ENCODE measurements around the gene PPP2R2B.
"Not testable (repeated sequence)": the region's sequence is repeated elsewhere in the genome, so short reads cannot be mapped to it uniquely, and the experiment has no call there.

PPP2R2B gene

DNA sequence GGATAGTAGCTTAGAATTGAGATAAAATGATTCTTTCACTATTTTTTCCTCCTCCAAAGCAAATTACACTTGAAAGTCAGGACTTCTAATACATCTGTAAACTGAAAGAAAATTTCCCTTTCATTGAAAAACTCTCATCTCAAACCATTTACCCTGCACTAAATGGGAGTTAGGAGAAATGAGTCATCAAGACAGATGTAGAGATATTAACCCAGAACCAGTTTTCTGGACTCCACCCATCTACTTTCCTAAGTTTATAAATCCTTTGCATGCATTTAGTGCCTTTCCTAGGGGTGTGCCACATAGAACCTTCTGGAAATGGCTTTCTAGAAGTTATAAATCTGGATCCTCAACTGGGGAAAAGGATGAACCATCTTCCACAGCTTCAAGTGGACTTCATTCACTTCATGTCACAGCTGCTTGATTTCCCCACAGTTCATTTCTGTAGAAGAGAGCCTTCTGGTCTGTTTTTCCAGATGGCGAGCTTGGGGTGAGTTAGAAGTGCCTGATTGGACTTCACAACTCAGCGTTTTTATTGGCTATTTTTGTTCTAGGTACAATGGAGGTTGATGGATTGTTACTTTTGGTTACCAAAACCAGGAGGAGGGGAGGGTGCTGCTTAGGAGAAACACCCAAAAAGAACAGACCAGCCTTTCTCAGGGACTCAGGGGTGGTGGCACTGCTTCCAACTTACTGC, 290.1 kb downstream of the PPP2R2B start:
- no peak for DNase-seq

DNA sequence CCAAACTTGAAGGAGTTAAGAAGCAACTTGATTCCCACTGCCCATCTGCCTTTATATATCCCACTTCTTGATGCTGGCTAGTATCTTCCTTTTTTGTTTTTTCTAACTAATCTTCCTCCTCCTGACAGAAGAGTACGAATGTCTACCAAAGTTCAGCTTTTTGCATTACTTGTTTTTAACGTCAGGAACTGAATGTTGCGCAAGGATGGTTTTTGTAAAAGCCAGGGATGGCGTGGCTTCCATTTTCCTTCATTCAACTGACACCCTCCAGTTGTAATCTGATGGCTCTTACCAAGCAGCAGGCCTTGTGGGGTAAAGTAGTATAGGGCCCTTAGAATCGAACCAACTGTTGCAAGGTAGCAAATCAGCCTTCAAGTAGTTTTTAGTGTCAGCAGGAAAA, 291.8 kb downstream of the PPP2R2B start:
- no peak for DNase-seq

DNA sequence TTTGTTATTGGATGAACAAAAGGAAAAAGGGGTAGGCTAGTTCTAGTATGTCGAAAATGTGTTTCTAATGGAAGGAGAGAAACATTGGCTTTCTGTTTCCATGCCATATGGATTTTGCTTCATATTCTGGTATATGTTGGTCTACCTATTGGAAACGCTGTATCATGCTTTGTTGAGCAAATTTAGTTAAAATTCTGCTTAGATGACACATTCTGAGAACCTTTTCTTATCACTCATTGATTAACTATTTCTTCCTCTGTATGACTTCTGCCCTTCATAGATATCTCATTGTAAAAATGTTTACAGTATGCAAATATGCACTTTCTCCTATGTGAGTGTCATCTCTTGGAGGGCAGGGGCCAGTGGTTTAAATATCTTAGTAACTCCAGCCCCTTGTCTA, 293.8 kb downstream of the PPP2R2B start:
- no peak for DNase-seq

DNA sequence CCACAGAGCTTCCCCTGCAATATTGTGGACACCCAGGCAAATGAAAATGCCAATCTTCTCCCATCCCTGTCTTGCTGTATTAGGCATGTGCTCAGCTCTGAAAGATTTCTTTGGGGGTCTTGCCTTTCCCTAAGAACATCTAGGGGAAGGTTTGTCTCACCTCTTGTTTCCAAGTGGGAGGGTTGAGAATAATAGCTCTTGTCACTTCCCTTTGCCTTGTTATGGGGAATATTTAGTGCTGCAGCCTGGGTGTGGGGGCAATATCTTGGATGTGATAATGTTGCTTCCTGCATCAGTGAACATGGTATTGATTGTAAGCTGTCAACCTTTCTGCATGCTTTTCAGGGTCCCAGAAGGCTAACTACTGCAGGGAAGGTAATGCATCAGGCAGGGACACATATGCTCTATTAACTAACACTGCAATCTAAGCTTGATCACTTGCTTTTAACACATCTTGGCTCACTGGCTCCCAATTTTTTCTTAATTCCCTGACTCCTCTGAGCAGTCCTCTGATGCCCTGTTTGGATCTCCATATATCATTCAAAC, 296.4 kb downstream of the PPP2R2B start:
- DNase-seq: no peak

DNA sequence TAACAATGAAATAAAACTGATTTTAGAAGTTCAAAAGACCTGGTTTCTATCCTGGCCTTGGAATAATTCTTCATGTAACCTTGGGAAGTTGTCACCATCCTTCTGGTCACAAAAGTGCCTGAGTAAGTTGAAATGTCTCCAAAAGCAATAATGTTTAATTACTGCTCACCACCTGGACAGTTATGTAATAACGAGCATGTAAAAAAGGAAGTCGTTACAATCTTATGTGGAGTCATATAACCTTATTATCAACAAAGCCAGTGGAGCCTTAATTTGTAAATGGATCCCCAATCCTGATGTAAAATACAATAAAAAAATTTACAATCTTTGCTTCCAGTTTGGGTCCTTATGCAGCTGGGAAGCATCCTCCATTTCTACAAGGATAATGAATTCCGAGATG, 298.3 kb downstream of the PPP2R2B start:
- DNase-seq: no peak

DNA sequence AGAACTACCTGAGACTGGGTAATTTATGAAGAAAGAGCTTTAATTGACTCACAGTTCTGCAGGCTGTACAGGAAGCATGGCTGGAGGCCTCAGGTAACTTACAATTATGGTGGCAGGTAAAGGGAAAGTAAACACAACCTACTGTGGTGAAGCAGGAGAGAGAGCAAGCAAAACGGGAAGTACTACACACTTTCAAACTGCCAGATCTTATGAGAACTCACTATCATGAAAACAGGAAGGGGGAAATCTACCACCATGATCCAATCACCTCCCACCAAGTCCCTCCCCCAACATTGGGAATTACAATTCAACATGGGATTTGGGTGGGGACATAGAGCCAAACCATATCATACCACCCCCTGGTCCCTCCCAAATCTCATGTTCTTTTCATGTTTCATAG, 303.8 kb downstream of the PPP2R2B start:
- no peak for DNase-seq

DNA sequence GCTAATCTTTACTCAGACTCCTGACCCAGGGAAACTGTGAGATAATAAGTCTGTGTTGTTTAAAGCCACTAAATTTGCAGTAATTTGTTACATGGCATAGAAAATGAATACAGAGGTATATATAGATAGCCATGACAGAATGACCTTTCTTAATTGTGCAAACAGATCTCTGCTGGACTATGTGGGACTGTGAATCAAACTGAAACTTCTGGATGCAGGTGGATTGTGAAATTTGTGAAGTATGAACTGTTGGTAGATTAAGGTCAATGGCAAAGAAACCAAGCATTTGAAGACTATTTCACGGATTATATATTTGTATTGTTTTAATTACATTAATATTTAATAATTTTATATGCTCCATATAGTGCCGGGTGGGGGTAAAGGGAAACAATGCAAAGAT, 310.4 kb downstream of the PPP2R2B start:
- no peak for DNase-seq

DNA sequence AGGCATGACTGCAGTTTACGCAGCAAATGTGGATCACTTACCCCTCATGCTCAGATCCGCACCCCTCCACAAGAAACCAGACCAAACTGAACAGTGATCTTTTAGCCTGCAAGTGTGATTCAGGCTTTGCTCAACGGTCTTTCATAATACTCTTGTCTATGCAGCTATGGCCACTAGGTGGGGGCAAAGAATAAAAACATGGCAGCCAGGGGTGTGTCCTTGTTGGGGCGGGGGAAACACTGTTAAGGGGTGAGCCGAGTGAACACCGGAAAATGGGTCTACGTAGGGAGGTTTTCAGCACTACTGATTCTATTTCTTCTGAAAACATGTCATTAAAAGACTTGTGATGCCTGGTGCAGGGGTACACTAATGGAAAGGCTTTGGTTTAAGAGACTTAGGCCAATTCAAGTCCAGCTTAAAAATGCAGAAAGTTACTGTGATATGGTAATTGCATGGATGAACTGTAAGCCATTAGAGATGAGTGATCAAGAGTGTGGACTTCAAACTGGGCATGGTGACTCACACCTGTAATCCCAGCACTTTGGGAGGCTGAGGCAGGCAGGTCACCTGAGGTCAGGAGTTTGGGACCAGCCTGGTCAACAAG, 312.7 kb downstream of the PPP2R2B start:
- peak; percentile 67 for DNase-seq

DNA sequence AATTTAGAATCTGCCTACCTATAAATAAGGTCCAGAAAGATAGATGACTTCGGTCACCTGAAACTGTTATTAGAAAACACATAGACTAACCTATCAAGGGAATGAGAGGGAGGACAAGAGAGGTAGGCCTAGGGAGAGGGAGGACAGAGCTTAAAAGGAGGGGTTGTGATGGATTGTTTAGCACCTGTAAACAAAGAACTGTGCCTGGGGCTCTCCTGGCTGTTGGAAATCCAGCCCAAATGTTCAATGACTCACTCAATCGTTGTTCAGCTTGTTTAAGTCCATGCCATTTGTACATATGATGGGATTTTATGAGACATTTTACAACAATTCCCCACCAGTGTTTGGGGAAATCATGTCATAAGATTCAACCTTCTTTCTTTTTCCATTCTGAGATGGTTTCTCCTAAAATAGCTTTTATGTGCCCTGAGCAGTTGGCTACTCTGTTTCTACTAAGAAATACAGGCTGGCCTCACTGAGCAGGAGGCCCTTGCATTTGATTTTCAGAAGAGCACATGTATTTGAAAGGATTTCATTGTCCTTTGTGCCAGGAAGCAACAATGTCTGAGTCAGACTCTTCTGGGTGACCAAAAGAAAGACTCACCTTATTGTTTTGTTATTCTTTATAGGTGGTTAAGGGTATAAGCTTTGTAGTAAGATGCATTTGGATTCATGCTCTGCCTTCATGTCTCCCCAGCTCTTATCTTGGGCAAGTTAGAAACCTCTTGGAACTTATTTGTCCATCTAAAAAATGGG, 314.4 kb downstream of the PPP2R2B start:
- no peak for DNase-seq

DNA sequence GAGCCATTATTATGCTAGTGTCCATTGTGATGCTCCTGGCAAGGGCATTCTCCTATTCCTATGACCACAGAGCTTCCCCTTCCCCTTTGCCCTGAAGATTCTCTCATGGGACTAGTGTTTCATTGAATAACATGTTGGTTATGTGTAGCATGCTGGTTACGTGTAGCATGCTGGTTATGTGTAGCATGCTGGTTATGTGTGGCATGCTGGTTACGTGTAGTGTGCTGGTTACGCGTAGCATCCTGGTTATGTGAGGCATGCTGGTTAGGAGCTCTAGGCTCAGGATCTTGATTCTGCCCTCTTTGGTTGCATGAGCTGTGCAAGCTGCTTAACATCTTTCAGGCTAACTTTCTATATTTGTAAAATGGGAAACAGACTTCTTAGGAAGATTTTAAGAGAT, 316.1 kb downstream of the PPP2R2B start:
- DNase-seq: no peak

DNA sequence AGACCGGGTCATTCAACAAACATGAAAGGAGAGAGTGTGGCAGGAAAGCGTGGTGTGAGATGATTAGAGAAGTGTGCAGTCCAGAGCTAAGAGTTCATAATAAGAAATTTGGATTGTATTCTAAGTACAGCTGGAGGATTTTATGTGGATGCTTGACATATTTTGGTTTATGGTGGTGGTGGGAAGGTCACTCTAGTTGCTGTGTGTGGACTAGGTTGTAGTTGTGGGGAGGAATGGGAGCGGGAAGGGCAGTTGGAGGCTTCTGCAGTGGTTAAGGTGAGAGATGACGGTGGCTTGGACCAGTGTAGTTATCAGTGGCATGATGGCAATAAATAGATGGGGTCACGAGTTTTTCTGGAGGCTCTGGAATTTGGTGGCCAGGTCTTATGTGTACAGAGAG, 316.8 kb downstream of the PPP2R2B start:
- DNase-seq: no peak

DNA sequence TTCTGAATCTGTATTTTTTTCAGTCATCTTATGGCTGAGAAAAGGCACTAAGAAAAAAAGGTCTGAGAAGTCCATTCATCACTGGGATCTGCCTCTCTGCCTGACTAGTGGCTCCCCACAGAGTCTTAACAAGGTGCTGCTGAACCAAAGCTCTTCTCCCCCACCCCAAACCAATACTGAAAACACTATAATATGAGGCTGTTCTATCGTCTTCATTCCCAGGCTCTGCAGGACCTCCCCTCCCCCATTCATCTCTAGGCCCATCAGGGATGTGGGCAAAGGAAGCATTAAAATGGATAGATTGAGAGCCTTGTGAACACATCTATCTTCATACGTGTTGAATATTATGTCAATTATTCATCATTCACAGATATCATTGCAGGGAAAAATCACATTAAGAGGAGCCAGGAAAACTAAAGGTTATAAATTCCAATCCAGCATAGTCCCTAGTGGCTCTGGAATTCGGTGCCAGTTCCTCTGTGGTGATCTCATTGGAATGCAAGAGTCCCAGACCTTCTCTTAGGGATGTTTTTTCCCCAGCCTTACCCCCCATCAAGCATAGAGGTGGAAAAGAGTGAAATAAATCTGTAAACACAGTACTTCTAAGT, 318.2 kb downstream of the PPP2R2B start:
- DNase-seq: no peak

DNA sequence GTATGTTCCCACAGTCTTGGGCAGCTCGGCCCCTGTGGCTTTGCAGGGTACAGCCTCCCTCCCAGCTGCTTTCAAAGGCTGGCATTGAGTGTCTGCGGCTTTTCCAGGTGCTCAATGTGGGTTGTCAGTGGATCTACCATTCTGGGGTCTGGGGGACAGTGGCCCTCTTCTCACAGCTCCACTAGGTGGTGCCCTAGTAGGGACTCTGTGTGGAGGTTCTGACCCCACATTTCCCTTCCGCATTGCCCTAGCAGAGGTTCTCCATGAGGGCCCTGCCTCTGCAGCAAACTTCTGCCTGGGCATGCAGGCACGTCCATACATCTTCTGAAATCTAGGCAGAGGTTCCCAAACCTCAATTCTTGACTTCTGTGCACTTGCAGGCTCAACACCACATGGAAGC, 321.7 kb downstream of the PPP2R2B start:
- DNase-seq: not testable (repeated sequence)

DNA sequence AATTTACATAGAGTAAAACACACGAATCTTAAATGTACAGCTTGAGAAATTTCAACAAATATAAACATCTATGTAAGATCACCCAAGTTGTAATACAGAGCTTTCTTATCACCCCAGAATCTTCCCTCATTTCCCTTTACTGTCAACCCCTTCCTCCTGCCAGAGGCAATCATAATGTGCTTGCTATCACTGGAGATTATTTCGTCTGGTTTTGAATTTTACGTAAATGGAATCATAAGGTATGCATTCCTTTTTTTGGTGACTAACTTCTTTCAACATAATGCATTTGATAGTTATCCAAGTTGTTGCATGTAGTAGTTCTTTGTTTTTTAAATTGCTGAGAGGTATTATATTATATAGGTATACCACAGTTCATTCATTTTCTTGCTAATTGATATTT, 325.1 kb downstream of the PPP2R2B start:
- DNase-seq: no peak

DNA sequence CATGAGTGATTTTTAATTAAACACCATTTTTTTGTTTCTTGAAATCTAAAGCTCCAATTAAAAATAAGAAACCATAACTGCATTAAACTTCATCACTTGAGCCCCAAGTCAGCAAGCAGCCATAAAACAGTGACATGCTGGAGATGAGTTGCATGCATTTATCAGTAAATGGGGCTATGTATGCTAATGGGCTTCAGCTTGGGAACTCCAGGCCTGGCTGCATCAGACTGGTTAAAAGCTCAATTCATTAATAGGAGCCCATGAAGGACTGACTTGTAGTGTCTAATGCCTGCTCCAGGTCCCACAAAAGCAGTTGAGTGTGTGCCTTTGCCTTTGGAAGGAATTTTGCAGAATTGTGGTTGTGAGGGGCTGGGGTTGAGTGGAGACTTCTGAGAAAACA, 328.9 kb downstream of the PPP2R2B start:
- no peak for DNase-seq

DNA sequence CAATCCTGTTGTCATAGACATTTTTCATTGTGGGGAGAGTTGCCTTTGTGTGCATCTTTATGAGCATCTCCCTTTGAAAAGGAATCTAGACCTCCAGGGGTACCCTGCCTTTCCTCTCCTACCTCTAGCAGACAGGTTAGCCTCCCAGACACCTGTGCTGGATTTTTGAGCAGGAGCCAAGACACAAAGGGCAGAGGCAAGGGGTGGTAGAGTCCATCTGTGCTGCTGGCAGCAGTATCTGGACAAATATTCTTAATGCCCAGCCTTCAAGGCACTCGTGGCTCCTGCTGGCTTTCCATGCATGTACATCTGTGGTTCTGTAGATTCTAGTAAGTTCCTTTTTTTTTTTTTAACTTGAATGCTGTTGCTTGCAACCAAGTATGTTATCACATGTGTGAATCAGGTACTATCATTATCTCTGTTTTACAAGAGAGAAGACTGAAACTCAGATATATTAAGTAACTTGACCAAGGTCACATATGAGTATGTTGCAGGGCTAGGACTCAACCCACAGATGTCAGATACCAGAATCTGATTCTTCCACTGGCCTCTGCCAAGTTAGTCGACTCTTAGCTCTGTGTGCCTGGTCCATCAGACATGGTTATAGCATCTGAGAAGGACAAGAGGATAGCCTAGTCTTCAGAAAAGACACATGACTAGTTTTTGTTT, 329.6 kb downstream of the PPP2R2B start:
- DNase-seq: no peak

DNA sequence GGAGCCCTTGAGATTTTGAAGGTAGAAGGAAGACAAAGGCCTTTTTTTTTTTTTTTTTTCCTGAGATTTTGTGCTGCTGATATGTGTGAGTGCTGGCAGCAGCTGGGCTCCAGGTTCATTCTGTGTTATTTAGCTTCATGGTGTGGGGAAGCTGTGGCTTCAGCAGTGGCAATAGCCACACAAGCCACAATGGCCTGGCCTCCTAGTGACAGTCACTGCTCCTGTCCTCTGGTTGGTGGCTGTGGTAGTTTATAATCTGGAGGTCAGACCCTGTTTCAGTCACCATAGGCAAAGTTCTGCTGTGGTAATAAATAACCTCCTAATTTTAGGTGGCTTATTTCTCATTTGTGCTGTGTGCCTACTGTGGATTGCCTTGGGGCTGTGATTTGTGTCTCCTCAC, 334.3 kb downstream of the PPP2R2B start:
- DNase-seq: no peak

DNA sequence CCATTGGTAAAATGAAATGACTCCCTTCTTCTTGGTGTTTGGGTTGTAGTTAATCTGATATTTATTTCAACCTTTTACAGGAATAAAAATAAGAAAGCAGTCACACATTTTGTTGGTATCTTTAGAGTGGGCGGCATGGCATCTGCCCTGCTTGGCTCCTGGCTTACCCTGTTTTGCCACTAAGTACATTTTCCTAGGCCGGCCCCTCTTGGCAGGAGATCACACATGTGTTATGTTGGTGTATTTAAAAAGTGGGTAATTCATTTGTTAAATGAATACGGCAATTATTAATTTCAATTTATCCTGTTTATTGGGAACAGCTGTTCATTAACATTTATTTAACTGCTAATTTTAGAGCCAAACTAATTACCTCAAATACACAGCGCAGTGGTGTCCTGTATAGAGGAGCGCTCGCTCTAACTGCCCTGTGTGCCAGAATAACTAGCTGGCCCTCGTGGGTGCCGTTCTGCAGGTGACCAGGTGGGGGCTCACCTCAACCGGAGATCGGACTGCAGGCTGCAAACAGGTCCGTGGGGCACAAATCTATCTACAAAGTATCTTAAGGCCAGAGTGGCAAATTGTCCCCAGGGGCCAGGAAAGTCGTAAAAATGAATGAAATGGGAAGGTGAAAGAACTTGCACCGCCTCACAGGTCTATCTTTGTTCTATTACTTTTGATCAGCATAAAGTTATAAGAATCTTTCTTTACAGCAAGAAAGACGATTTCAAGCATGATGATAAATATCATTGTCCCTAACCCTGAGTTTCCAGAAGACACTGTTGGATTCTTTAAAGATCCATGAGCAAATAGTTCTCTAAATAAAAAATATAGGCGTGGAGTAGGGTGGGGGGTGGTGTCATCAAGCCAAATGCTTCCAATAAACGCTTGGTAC, 336.4 kb downstream of the PPP2R2B start:
- DNase-seq: peak; percentile 66

DNA sequence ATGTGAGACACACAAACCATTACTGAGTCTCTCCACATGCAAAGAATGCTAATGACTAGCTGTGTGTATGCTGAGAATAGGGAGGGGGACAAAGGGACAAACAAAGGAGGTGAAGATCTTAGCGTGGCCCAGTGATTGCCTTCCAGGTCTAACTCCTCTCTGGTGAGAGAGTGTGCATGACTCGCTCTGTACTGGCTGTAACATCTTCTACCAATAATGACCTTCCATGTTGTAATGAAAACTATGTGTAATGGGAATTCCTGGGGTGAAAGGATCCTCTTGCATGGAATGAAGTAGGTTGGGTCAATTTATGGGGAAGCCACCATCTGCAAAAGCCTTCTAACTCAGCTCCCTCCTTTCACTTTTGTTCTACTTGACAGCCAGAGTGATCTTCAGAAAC, 338.1 kb downstream of the PPP2R2B start:
- no peak for DNase-seq

DNA sequence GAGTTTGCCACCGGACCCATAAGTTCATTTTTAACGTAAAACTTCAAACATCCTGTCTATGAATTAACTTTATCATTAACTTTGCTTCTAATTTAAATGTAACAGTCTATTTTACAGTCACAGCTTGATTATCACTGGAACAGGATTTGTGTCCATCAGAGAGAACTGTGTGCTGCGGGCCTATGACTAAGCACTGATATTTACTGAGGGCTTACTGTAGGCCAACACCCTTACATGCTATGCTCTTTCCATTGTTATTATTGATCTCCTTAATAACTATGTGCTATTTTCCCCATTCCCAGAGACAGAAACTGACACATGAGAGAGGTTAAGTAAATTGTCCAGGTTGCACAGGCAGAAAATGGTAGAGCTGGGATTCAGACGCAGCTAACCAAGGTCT, 338.6 kb downstream of the PPP2R2B start:
- DNase-seq: no peak

DNA sequence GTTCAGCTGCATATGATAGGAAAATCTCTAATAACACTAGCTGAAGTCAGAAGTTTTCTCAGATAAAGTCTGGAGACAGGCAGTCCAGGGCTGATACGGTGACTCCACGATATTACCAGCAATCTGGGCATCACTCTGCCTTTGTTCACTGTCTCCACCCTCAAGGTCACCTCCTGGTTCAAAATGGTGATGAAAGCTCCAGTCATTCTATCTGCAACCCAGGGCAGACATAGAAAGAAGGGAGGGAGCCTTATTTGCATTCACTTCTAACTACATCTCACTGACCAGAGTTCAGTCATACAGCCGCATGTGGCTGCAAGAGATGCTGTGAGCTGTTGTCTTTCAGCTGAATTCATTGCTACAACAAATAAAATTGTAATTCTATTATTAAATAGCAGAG, 340.1 kb downstream of the PPP2R2B start:
- DNase-seq: no peak

DNA sequence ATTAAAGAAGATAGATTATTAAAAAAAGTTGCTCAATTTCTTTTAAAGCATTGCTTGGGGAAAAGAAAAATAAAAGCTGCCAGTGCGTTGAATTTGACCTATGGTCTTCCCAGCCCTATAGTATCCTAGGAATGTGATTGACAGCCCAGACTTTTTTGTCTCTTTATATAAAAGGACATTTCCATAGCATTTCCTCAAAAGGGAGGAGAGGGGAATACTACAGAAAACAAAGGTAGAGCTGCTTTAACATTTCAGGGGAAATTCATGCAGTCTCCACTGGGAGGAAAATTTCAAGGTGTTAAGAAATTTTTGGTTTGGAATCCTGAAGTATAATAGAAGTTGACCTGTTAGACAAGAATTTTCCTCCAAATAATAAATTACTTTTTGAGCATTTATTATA, 344.7 kb downstream of the PPP2R2B start:
- no peak for DNase-seq
